HG03439 (cell line): ENCODE measurements around the gene TADA2B.

ENCODE experiments used
- ATAC-seq: cut with Tn5 transposase; IDR thresholded peaks from one replicate; pipeline ENCODE4 v1.9.1; 2021; ENCODE audit warnings: mild to moderate bottlenecking, moderate library complexity; ENCODE audit not compliant: unreplicated experiment

Gene TADA2B

DNA sequence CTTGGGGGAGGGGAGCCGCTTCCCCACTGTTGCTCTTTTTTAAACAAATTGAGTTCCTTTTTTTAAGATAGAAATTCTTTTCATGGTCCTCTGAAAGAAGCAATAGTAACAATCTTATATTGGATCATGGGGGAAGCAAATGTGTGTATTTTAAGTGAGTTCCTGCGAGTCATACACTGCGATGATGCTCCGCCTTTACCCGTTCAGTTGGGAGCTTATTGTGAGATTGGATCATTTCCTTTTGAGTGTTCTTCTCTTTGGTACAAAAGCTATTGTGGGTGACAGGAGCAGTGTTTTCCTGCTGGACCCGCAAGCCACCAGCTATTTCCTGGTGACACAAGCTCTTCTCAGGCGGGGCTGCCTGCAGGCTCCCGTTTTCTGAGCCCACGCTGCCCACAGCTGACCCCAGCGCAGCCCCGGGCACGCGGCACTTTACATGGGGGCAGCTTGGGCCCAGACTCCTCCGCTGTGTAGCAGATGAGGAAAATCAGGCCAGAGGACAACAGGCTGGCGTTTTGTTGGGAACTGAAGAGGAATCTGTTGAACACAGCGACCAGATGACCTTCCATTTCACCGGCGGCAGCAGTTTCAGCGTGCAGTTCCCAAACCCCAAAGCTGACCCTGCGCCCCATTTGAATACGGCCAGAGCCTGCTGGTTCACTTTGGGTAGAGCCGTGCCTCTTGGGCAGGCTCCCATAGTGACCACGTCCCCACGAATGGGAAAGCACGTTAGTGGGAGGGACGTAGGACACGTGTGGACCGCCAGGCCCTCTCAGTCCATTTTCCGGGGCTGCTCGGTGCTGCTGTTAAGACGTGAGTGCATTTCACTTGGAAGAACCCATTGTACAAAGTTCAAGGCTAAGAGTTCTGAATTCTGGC, 12.2 kb downstream of the TADA2B start:
- no peak for ATAC-seq

DNA sequence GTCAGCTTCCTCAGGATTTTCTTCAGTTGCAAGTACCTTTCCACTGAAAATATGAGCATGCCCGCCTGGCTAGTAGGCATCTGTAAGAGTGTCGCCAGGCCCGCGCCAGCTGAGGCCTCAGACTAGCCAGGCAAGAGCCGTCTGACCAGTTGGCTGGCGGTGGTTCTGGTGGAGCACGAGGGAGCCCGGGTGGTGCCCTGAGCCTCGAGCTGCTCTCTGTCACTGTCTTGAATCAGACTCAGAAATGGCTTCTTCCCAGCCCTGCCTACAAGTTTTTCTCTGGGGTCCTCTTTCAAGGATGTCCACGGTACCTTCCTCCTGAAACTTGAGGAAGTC, 12.8 kb downstream of the TADA2B start:
- no peak for ATAC-seq

DNA sequence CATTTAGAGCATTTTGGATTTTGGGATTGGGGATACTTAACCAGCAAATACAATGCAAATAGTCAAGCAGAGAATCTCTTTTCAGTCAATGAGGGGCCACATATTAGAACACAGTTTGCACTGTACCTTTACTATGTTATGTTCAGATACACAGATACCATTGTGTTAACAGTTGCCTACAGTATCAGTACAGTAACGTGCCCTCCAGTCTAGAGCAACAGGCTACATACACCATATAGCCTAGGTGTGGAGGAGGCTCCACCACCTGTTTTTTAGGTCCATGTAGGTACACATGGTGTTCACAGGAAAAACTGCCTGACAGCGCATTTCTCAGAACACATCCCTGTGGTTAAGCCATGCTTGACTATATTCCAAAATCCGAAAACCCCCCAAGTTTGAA, 15.6 kb downstream of the TADA2B start:
- ATAC-seq: no peak

DNA sequence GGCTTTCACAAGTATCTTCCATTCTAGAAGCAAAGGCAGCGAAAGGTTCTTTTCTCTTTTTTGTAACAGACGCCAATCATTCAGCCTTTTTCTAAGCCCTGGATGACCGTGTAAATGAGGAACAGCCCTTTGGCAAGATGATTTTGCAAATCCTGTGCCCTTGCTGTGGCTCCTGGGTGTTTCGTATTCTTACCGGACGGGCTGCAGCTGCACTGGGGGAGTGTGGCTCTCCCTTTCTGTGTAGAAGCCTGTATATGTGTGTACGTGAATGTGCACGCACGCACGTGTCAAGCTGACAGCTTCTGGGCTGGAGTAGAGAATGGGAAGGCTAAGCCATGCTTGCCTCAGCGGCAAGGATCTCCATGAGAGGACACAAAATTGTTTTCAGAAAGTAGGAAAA, 16.5 kb downstream of the TADA2B start:
- ATAC-seq: no peak

DNA sequence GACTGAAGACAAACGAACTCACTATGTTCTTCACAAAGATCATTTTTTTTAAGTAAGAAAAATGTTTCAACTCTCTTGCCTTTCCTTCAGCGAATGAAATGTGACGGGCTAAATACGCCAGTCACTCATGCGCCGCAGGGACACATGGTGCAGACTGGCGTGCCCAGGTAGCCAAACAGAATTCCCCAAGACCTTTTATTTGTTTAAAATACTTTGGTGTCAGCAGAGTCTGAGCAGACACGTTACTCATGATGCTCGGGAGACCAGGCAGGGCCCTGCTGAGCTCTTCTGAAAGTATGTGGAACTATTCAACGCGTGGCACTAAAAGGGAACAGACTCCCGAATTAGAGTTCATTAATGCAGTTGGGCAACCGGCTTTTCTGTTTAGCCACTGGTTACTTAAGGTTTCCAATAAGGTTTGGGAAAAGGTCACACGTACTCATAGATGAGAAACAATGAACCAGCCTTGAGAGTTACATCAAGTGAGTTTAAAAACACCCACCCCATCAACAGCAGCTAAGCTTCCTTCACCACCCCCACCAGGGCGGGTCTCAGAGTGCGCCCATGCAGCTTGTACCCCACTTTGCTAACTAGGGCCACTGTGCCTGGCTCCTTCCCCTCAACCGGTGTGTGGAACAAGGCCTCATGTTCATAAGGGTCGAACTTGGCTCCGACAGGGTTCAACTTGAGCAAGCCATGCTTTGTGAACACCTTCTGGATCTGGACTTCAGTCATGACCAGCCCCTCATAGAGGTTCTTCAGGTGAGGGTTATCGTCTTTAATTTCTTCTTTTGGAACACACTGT, 17.4 kb downstream of the TADA2B start:
- no peak for ATAC-seq

DNA sequence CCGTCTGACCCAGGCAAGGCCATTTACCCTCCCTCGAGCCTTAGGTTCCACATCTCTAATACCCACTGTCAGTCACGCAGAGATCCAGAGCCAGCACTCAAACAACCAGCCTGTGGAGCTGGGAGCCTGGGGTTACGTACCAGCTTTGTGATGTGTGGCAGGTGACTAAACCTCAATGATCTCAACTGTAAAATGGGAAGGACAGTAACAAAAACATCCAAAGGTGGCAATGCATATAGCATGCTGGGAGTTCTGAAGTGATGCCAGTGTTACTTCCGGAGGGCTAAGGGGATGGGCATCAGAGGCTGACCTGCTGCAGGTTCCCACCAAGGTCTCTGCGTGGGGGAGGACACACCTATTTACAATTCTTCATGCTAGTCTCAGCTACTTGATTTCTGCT, 18.6 kb downstream of the TADA2B start:
- ATAC-seq: no peak

DNA sequence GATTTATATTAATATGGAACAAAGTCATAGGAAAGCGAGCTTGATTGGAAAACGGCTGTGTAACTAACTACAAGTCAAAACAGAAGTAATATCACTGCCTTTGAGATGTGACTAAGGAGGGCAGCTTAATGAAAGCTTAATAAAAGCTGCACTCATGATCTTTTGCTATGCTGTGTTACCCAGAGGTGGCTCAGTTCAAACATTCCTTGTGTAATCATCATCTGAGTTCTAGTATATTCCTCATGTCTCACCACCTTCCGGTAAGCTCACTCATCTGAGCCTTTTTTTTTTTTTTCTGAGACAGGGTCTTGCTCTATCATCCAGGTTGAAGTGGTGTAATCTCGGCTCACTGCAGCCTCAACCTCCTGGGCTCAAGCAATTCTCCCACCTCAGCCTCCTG, 19.6 kb downstream of the TADA2B start:
- ATAC-seq: no peak

DNA sequence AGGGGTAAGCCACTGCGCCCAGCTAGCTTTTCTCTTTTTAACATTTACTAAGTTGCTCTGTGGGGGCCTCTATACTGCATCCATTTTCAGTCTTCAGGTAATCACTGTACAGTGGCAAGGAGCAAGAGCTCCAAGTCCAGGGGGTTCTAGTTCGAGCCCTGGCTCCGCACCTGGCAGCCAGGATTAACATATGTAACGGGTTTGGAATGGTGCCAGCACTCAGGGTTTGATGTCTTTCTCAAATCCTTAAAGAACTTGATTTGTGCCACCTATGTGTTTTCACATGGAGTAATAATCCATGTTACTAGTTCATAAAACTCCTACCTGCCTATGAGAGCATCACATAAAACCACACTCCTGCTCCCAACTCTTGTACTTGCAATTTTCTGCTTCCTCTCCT, 20.2 kb downstream of the TADA2B start:
- no peak for ATAC-seq

DNA sequence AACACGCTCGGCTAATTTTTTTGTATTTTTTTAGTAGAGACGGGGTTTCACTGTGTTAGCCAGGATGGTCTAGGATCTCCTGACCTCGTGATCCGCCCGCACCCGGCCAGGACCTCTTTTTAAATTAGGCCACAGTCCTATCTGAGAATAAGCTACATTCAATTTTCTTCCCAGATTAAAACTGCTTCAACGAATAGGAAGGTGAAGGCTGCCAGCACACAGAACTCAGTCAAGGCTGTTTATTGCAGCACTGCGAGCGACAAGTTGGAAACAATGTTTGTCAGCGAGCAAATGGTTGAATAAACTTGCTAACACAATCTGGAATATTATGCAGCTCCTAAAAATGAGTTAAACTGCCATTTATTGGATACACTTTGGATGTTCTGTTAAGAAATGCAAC, 22.8 kb downstream of the TADA2B start:
- ATAC-seq: no peak

DNA sequence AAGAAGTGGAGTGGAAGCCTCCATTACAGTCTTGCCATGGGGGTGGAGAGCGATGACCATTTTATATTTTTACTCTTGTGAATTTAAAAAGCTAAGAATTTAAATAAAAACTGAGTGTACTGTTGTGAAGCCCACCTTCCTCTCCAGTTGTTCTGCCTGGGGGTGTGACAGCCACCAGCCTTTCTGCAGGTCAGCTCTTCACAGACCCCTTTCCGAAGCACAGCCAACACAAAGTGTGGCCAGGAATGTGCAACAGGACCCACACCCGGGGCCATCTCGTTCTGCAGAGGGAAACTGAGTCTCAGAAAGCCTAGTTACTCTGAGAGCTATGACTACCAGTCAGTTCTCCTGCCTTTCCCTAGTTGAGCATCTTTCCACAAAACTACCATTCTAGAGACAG, 23.3 kb downstream of the TADA2B start:
- ATAC-seq: no peak

DNA sequence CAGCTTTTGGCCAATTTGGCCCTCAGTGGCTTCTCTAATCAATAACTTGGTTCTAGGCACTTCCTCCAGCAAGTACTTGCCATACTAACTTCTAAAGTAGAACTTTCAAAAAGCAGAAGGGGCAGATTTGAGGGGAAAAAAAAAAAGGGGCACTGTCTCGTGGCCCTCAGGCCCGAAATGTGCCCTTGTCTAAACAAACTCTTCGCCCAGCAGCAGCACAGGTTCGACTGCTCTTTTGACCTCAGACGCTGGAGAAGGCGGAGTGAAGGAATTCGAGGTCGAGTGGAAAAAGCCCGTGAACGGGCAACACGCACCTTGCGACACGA, 23.9 kb downstream of the TADA2B start:
- no peak for ATAC-seq

DNA sequence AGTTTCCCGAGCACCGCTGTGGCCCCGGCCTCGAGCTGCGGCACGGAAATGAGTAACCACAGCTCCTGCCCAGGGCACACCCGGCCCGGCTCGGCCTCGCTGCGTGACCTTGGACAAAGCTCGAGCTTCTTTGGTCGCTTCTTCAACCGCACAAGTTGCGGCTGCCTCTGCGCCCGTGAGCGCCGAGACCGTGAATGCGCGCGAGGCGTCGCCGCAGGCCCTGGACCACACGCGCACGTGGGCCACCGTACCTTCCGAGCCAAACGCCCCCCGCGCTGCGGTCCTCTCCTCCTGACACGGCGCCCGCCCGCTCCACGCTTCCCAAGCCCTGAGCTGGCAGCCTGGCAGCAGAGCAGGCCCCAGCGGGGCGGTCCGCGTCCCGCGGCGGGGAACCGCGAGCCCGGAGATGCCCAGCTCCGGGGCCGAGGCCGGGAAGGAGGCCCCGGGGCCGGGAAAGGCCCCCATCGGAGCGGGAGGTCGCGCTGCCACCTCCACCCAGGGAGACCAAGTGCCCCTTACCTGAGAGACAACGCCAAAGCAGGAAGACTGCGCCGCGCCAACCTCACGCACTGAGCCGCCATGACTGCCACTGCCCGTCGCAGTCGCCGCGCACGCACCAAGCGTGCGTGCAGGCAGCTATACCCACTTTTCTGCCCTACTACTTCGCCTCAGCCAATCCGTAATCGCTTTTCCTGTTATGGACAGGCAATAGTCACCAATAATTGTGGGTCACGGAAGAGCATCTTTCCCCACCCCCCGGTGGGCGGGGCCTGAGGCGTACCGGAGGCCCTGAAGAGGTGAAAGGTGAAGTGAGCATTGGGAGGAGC, 24.5 kb downstream of the TADA2B start, which contains the start of gene GRPEL1:
GRPEL1 (minus strand) TSS at position 613 of the 827 bp plus-strand sequence; CDS start at position 581, 32 bp downstream.
- peak; percentile 92 for ATAC-seq

DNA sequence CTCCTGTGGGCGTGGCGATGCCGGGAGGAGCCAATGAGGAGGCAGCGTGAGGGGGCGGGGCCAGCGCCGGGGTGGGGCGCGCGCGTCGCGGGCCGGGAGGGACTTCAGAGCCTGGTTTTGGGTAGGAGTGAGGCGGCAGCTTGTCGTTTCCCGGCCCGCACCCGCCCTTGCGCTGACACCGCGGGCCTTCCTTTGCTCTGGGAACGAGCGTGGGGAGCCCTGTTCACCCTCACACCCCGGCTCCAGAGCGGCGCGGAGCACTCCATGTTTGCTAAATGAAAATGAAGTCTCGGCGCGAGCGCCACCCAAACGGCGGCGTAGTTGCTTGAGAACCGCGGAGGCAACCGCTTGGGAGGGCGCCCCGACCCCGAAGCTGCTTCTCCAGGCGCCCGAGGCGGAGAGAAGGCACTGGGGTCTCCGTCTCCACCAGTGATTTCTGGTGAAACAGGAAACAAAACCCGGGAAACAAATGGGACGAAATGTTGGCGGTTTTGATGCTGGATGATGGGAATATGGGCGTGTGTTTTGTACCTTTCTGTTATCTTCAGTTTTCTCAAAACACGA, 25.2 kb downstream of the TADA2B start:
- peak; percentile 12 for ATAC-seq

DNA sequence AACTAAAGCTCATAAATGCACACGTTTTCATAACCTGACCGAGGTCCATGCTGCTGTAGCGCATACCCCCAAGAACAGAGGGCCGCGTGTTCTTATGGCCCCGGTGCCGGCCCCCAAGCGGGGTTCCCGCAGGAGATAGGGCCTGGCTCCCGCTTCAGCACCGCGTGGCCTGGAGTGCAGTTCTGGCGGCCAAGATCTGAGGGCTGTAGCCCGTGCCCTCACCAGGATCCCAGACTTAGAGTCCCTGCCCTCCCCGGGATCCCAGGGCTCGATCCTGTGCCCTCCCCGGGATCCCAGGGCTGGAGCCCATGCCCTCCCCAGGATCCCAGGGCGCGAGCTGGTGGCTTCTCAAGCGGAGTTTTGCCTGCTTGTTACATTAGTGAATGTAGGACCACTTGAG, 25.7 kb downstream of the TADA2B start:
- ATAC-seq: no peak

DNA sequence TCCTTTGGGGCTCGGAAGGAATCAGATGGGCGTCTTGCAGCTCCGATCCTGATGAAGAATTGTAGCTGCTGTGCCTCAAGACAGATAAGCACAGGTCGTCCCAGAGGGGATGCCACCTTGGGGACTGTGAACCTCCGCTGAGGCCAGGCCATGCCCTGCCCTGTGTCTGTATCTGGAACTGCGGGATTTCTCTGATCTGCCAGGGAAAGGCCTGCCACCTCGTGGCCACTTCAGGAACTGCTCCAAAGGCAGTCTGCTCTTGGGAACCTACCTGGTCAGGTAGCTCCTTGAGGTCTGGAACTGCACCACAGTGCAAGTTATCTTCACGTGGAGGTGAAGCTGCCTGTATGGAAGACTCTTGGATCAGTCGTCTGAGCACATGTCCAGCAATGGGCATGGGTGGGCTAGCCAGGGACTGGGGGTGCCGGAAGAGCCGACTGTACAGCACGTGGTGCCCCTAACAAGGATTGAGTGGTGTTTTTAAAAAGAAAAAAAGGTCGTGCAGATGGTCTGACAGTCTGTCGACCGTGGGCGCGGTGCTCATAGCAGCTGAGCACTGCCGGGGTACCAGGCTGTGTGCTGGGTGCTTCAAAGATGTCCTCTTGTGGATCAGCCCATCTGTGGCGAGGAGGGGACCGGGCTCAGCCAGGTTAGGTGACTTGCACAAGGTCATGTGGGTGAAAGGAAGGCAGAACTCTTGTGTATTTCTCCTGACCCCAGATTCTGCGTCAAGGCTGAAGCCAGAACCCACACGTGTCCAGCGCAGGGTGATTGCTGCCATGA, 27.7 kb downstream of the TADA2B start:
- no peak for ATAC-seq

DNA sequence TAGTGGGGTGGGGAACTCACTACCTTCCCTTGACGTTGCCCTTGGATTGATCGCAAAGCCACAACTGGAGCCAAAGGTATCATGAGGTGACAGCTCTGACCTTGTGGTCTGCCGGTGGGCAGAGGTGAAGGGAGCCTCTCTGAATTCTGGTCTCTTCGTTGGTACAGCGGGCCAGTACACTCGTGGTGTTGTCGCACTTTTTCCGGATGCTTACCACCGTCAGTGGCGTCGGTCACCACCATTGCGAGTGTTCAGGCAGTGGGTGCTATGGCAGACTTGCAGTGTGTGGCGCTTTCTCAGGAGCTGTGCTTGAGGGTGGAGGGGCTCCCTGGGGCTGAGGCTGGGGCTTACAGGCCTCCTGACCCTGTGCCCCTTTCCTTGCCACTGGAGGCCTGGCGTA, 29.9 kb downstream of the TADA2B start:
- ATAC-seq: no peak

DNA sequence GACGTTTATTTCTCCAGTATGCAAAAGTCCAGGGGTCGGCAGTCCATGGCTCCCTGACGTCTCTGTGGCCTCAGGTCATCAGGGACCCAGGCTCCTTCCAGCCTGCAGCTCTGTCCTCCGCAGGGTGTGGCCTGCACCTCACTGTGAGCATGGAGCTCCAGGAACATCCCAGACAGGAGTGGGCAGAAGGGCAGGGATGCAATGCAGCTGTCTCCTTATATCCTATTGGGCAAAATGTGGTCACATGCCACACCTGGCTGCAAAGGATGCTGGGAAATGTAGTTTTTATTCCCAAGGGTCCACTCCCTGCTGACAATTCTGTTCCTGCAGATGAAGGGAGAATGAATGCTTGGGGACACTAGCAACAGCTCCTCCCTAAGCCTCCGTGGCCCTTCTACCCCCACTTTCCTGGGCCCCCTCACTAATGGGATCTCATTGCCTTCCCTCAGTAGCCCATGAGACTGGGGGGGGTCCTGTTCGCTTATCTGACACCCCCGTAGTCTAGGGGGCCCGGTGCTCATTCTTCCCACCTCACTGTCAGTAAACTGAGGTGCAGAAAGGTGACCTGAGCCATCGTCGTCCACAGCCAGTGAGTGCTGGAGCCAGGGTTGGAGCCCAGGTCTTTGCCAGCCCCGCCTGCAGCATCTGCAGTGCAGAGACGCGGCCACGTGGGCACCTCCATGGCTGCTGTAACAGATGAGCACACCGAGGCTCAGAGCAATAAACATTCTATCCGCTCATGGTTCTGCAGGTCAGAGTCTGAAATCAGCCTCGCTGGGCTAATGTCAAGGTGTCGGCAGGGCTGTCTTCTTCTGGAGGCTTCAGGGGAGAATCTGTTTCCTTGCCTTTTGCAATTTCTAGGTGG, 30.6 kb downstream of the TADA2B start:
- no peak for ATAC-seq

DNA sequence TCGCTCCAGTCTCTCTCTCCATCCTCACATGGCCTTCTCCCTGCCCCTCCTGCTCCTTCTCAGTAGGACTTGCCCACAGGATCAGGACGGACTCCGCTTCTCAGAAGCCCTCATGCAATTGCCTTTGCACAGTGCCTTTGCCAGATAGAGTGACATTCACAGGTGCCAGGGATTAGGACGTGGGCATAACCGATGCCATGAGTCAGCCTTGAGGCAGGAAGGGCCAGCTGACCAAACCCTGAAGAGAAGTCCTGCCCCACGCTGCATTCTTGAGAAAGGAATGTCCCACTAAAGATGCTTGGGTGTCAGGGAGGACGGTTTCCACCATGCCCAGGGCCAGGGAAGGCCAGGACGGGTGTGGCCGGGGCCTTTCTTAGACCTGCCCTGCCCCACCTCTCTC, 31.3 kb downstream of the TADA2B start:
- no peak for ATAC-seq

DNA sequence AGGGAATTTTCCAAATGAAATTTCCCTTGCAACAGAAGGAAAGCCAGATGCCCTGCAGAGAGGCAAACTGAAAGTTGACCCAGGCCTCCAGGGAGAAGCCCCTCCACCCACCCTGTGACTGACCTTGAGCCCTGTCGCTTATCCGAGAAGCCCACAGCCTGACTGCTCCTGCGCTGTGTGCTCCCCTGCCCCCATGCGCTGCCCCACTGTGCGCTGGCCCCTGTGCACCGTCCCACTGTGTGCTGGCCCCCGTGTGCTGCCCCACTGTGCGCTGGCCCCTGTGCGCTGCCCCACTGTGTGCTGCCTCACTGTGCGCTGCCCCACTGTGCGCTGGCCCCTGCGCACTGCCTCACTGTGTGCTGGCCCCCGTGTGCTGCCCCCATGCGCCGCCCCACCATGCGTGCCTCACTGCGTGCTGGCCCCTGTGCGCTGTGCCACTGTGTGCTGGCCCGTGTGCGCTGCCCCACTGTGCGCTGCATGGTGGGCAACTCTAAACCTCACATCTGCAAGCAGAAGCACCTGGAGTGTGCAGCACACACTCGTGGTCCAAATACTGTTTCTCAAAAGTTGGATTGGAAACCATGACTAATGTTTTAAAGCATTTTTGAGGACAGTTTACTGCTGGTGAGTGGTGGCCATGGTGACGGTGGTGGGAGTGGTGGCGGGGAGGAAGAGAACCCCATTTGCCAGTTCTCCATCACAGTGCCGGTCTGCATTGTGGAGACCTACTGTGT, 33.0 kb downstream of the TADA2B start:
- no peak for ATAC-seq
